ENCODE results near the gene OR6B2.

GRCh38 chr2:239985356-239985755 is 44.9 kb downstream of the OR6B2 start:
- TF ChIP-seq CTCF (IDR thresholded peaks at IDR 0.05; ENCODE audit: low read depth, low read length, missing input control) (no peak), YY1 (IDR thresholded peaks at IDR 0.05) (no peak), ATF3 (IDR thresholded peaks at IDR 0.05) (no peak), SP1 (IDR thresholded peaks at IDR 0.05) (no peak), HNF4G (IDR thresholded peaks at IDR 0.05) (no peak), MAX (IDR thresholded peaks at IDR 0.05) (no peak), TAF1 (conservative IDR thresholded peaks at IDR 0.05) (no peak), NR2F2 (IDR thresholded peaks at IDR 0.05) (no peak), ZBTB33 (IDR thresholded peaks at IDR 0.05) (no peak), REST (IDR thresholded peaks at IDR 0.05) (no peak), FOXA1 (IDR thresholded peaks at IDR 0.05) (no peak), JUND (IDR thresholded peaks at IDR 0.05) (no peak), EGR1 (IDR thresholded peaks at IDR 0.05; ENCODE audit: low read depth in 2 of 2) (no peak)

Measured in liver (tissue), 3 donors.